SK-N-SH (cell line): ENCODE data around the gene OGFOD2. TPM values are rescaled to one million over a fixed set of nuclear protein-coding genes. Genes with fewer than 3 reads are reported as not detected.

Experiments used
- CTCF ChIA-PET: fragments of 300-600, 350-600 bp; formaldehyde crosslinking; extraction: SDS; loops from one replicate; lab custom pipeline; 2021; lab: Yijun Ruan, JAX
- POLR2A ChIA-PET: fragments of 350-600 bp; sonication (Branson Sonifier 250); formaldehyde crosslinking; extraction: SDS; loops from one replicate; lab custom pipeline; 2020; ENCODE audit warnings: antibody characterized with exemption, inconsistent platforms; lab: Yijun Ruan, JAX
- DNase-seq: peaks from one replicate; pipeline ENCODE4 v3.0.0; 2012
- H2AFZ ChIP-seq: fragments of 200-600 bp; sonication (generic); 2 replicates; pipeline ENCODE4 v1.8.1; 2016; ENCODE audit warnings: antibody characterized with exemption, mild to moderate bottlenecking, low read depth
- H3F3A ChIP-seq: fragments of 200-600 bp; sonication (generic); replicated peaks from 2 replicates; pipeline ENCODE3; 2016; ENCODE audit warnings: antibody characterized with exemption, mild to moderate bottlenecking; ENCODE audit not compliant: insufficient read depth
- H3K27ac ChIP-seq, 2 experiments: fragments of 200-500 bp in 1 of 2; fragments of 200-600 bp in 1 of 2; sonication (Bioruptor generic) in 1 of 2; sonication (generic), shearing (Covaris generic) in 1 of 2; 2 replicates each; pipeline versions ENCODE4 v1.5.1 to v1.6.1; 2014 to 2016; ENCODE audit warnings: low read depth in 2 of 2, inconsistent platforms in 1 of 2, low read length in 1 of 2, mild to moderate bottlenecking in 1 of 2, mixed read lengths in 1 of 2
- H3K27me3 ChIP-seq: fragments of 200-600 bp; sonication (generic), shearing (Covaris generic); 2 replicates; pipeline ENCODE4 v1.6.1; 2016; ENCODE audit warnings: mixed run types; ENCODE audit not compliant: insufficient read depth
- H3K36me3 ChIP-seq, 2 experiments: fragments of 200-500 bp in 1 of 2; fragments of 200-600 bp in 1 of 2; sonication (Bioruptor generic) in 1 of 2; sonication (generic) in 1 of 2; replicated peaks in 1 of 2; 2 replicates each; pipeline versions ENCODE3 to v1.5.1; 2014 to 2016; ENCODE audit warnings: low read length in 1 of 2, mild to moderate bottlenecking in 1 of 2; ENCODE audit not compliant: insufficient read depth in 2 of 2, control insufficient read depth in 1 of 2
- H3K4me1 ChIP-seq, 2 experiments: fragments of 200-500 bp in 1 of 2; fragments of 200-600 bp in 1 of 2; sonication (Bioruptor generic) in 1 of 2; sonication (generic), shearing (Covaris generic) in 1 of 2; 2 replicates each; pipeline versions ENCODE4 v1.5.1 to v1.6.1; 2014 to 2016; ENCODE audit warnings: low read depth in 1 of 2, low read length in 1 of 2, mixed run types in 1 of 2; ENCODE audit not compliant: insufficient read depth in 2 of 2, control insufficient read depth in 1 of 2
- H3K4me2 ChIP-seq: fragments of 200-600 bp; sonication (generic), shearing (Covaris generic); 2 replicates; pipeline ENCODE4 v1.6.1; 2017; ENCODE audit warnings: mixed run types
- H3K4me3 ChIP-seq, 2 experiments: fragments of 200-500 bp in 1 of 2; fragments of 200-600 bp in 1 of 2; sonication (Bioruptor generic) in 1 of 2; sonication (generic), shearing (Covaris generic) in 1 of 2; 2 replicates each; pipeline versions ENCODE4 v1.5.1 to v1.8.1; 2014 to 2016; ENCODE audit warnings: low read depth in 2 of 2, inconsistent platforms in 1 of 2, low read length in 1 of 2, mild to moderate bottlenecking in 1 of 2, mixed read lengths in 1 of 2, moderate library complexity in 1 of 2
- H3K79me2 ChIP-seq: fragments of 200-600 bp; sonication (generic); 2 replicates; pipeline ENCODE4 v1.8.1; 2017; ENCODE audit warnings: mild to moderate bottlenecking; ENCODE audit not compliant: insufficient read depth
- H3K9ac ChIP-seq: fragments of 200-600 bp; sonication (generic); 2 replicates; pipeline ENCODE4 v1.6.1; 2017; ENCODE audit warnings: mixed run types
- H3K9me2 ChIP-seq: fragments of 200-600 bp; sonication (generic); 2 replicates; pipeline ENCODE4 v1.6.1; 2017; ENCODE audit warnings: mixed run types
- H3K9me3 ChIP-seq: fragments of 200-600 bp; sonication (generic); 2 replicates; pipeline ENCODE4 v1.6.1; 2017; ENCODE audit warnings: mixed run types, mild to moderate bottlenecking, moderate library complexity
- H4K20me1 ChIP-seq: fragments of 200-600 bp; sonication (generic); 2 replicates; pipeline ENCODE4 v1.6.1; 2017; ENCODE audit warnings: mild to moderate bottlenecking, mixed run types; ENCODE audit not compliant: insufficient read depth
- CHD2 ChIP-seq: fragments of 150-350 bp; IDR thresholded peaks from 2 replicates; pipeline ENCODE4 v1.6.1; 2018; ENCODE audit warnings: low read length; ENCODE audit not compliant: partially characterized antibody
- CTCF ChIP-seq: fragments of 200-600 bp; sonication (generic); IDR thresholded peaks from 2 replicates; pipeline ENCODE4 v1.6.1; 2017; ENCODE audit warnings: antibody characterized with exemption, mild to moderate bottlenecking, moderate library complexity
- ELF1 ChIP-seq: IDR thresholded peaks from 2 replicates; pipeline ENCODE4 v1.4.0; 2012
- EP300 ChIP-seq, 2 experiments: IDR thresholded peaks; 2 replicates each; pipeline versions ENCODE4 v1.4.0 to v1.6.1; 2012; ENCODE audit warnings: borderline replicate concordance in 1 of 2, low read depth in 1 of 2, low read length in 1 of 2
- EZH2phosphoT487 ChIP-seq: fragments of 200-600 bp; sonication (generic); IDR thresholded peaks from 2 replicates; pipeline ENCODE4 v1.6.1; 2017; ENCODE audit warnings: low read depth, mixed run types, mild to moderate bottlenecking, antibody characterized with exemption, moderate library complexity, borderline replicate concordance
- FOSL2 ChIP-seq: IDR thresholded peaks from 2 replicates; pipeline ENCODE4 v1.4.0; 2012; ENCODE audit warnings: low read depth, mild to moderate bottlenecking, moderate library complexity, borderline replicate concordance
- FOXJ3 ChIP-seq: sonication (generic); formaldehyde crosslinking; IDR thresholded peaks from 2 replicates; pipeline ENCODE4 v1.5.1; 2020; ENCODE audit warnings: mild to moderate bottlenecking, missing genetic modification reagents
- GATA2 ChIP-seq: sonication (generic); formaldehyde crosslinking; IDR thresholded peaks from 2 replicates; pipeline ENCODE4 v1.5.0; 2020; ENCODE audit warnings: mild to moderate bottlenecking, missing genetic modification reagents
- JUND ChIP-seq: IDR thresholded peaks from 2 replicates; pipeline ENCODE4 v1.4.0; 2012
- MAX ChIP-seq: IDR thresholded peaks from 2 replicates; pipeline ENCODE4 v1.4.0; 2012; ENCODE audit warnings: low read depth
- MXI1 ChIP-seq: IDR thresholded peaks from 2 replicates; pipeline ENCODE4 v1.6.1; 2012; ENCODE audit warnings: mild to moderate bottlenecking, low read depth, low read length, improper control_type of control experiment
- NFIC ChIP-seq: IDR thresholded peaks from 2 replicates; pipeline ENCODE4 v1.4.0; 2012; ENCODE audit warnings: borderline replicate concordance
- NRF1 ChIP-seq: IDR thresholded peaks from 2 replicates; pipeline ENCODE4 v1.6.1; 2012; ENCODE audit warnings: low read depth, mild to moderate bottlenecking, low read length
- REST ChIP-seq: IDR thresholded peaks from 2 replicates; pipeline ENCODE4 v1.6.1; 2012; ENCODE audit warnings: mild to moderate bottlenecking, low read depth, low read length, moderate library complexity
- RFX5 ChIP-seq: IDR thresholded peaks from 2 replicates; pipeline ENCODE4 v1.6.1; 2012; ENCODE audit warnings: mild to moderate bottlenecking, improper control_type of control experiment, low read length
- TCF12 ChIP-seq: IDR thresholded peaks from 2 replicates; pipeline ENCODE4 v1.4.0; 2012
- TEAD4 ChIP-seq: IDR thresholded peaks from 2 replicates; pipeline ENCODE4 v1.4.0; 2012; ENCODE audit warnings: mild to moderate bottlenecking, borderline replicate concordance; ENCODE audit not compliant: insufficient read depth
- USF2 ChIP-seq: fragments of 150-350 bp; IDR thresholded peaks from 2 replicates; pipeline ENCODE4 v1.6.1; 2017; ENCODE audit warnings: antibody characterized with exemption, low read length, low read depth, borderline replicate concordance
- YY1 ChIP-seq: IDR thresholded peaks from 2 replicates; pipeline ENCODE4 v1.4.0; 2012; ENCODE audit warnings: low read depth, mild to moderate bottlenecking
- WGBS: methylation state at CpG from one replicate; pipeline ENCODE4 v1.1.6; 2017; ENCODE audit warnings: low lambda C conversion rate; 5-methylcytosine and 5-hydroxymethylcytosine counted together
- polyA plus RNA-seq, 3 experiments: library from polyadenylated mRNA; depleted of rRNA; stranded (reverse); fragments of >200 nt; gene quantifications; 2 replicates each; pipeline ENCODE4 v1.2.3, GENCODE V29; 2012

The OGFOD2 gene
- polyA plus RNA-seq, 1 of the 3 experiments (the other 2 are of a cell fraction), result 22.0 TPM

- no peak overlapping the region for H3K4me2 ChIP-seq
- H3K27ac ChIP-seq, result no peak overlapping the region
- ChIA-PET POLR2A (interaction anchor here (0.5 kb wide), 1 partner anchor 454 kb away, joined by 3 read pairs; no protein-coding TSS in a partner anchor), CTCF (interaction anchor here (2.4 kb wide), 1 partner anchor 69 kb away, joined by 6 read pairs; no protein-coding TSS in a partner anchor)
- TF ChIP-seq USF2, result no peak
- no peak for TF ChIP-seq CHD2
- no peak for TF ChIP-seq EP300 (IDR thresholded peaks at IDR 0.05; ENCODE audit: borderline replicate concordance in 1 of 2, low read depth in 1 of 2, low read length in 1 of 2)
- TF ChIP-seq FOSL2, result no peak
- no peak for TF ChIP-seq TEAD4
- no peak for TF ChIP-seq TCF12
- TF ChIP-seq JUND, result no peak
- TF ChIP-seq REST, result no peak
- no peak for TF ChIP-seq YY1
- no peak for TF ChIP-seq EZH2phosphoT487
- TF ChIP-seq FOXJ3 (CRISPR knock-in tag), result no peak
- TF ChIP-seq GATA2 (CRISPR knock-in tag), result no peak
- TF ChIP-seq MAX, result no peak
- TF ChIP-seq CTCF, result no peak
- no peak for TF ChIP-seq MXI1
- TF ChIP-seq NFIC, result no peak
- TF ChIP-seq NRF1, result no peak
- no peak for TF ChIP-seq RFX5
- TF ChIP-seq ELF1, result no peak
- no peak for DNase-seq
- H2AFZ ChIP-seq, result no peak overlapping the region
- H3K36me3 ChIP-seq, result no peaks in the 10 kb centered on the region
- no peak overlapping the region for H3K4me3 ChIP-seq
- no peaks in the 10 kb centered on the region for H3K79me2 ChIP-seq
- no peaks in the 10 kb centered on the region for H3F3A ChIP-seq
- no peaks in the 10 kb centered on the region for H3K27me3 ChIP-seq
- H4K20me1 ChIP-seq, result no peaks in the 10 kb centered on the region
- 90% methylated on average over 17 of the region's 23 CpGs for WGBS
- H3K4me1 ChIP-seq, result no peaks in the 10 kb centered on the region
- no peak overlapping the region for H3K9ac ChIP-seq
- no peaks in the 10 kb centered on the region for H3K9me3 ChIP-seq
- no peaks in the 10 kb centered on the region for H3K9me2 ChIP-seq
Measured at GRCh38 chr12:122929812-122930211, 45.2 kb upstream of the OGFOD2 start.
